HG03139 (cell line): ENCODE data around the gene MBTD1.
"Not testable (repeated sequence)": the region's sequence is repeated elsewhere in the genome, so short reads cannot be mapped to it uniquely, and the experiment has no call there.

Experiments used
- ATAC-seq: cut with Tn5 transposase; IDR thresholded peaks from one replicate; pipeline ENCODE4 v1.9.1; 2021; ENCODE audit not compliant: unreplicated experiment

Gene MBTD1

GRCh38 chr17:51256101-51256500 lies 3.7 kb downstream of the MBTD1 start:
- ATAC-seq: no peak

GRCh38 chr17:51255673-51256072 lies 4.2 kb downstream of the MBTD1 start:
- no peak for ATAC-seq

GRCh38 chr17:51251010-51251409 lies 8.8 kb downstream of the MBTD1 start:
- no peak for ATAC-seq

GRCh38 chr17:51250314-51250840 lies 9.5 kb downstream of the MBTD1 start:
- no peak for ATAC-seq

GRCh38 chr17:51245535-51245934 lies 14.3 kb downstream of the MBTD1 start:
- no peak for ATAC-seq

GRCh38 chr17:51244041-51244440 lies 15.8 kb downstream of the MBTD1 start:
- no peak for ATAC-seq

- ATAC-seq: no peak
These were observed 19.6 kb downstream of the MBTD1 start for GRCh38 chr17:51240275-51240674.

GRCh38 chr17:51238255-51238887 lies 21.5 kb downstream of the MBTD1 start:
- ATAC-seq: peak; percentile 53

- ATAC-seq: no peak
These were observed 25.7 kb downstream of the MBTD1 start for GRCh38 chr17:51234162-51234561.

GRCh38 chr17:51231999-51232398 lies 27.9 kb downstream of the MBTD1 start:
- ATAC-seq: no peak

GRCh38 chr17:51230306-51230705 lies 29.5 kb downstream of the MBTD1 start:
- ATAC-seq: no peak

GRCh38 chr17:51229889-51230288 lies 30.0 kb downstream of the MBTD1 start:
- ATAC-seq: no peak

- no peak for ATAC-seq
These were observed 31.7 kb downstream of the MBTD1 start for GRCh38 chr17:51228161-51228560.

- ATAC-seq: not testable (repeated sequence)
These were observed 34.3 kb downstream of the MBTD1 start for GRCh38 chr17:51225523-51225922.

GRCh38 chr17:51224402-51225262 lies 35.2 kb downstream of the MBTD1 start:
- no peak for ATAC-seq

- ATAC-seq: no peak
These were observed 38.5 kb downstream of the MBTD1 start for GRCh38 chr17:51221322-51221721.

- ATAC-seq: no peak
These were observed 41.9 kb downstream of the MBTD1 start for GRCh38 chr17:51217946-51218345.

GRCh38 chr17:51214920-51215319 lies 44.9 kb downstream of the MBTD1 start:
- ATAC-seq: no peak

- no peak for ATAC-seq
These were observed 56.0 kb downstream of the MBTD1 start for GRCh38 chr17:51203838-51204237.

GRCh38 chr17:51200846-51201245 lies 59.0 kb downstream of the MBTD1 start:
- no peak for ATAC-seq

- no peak for ATAC-seq
These were observed 59.6 kb downstream of the MBTD1 start for GRCh38 chr17:51200295-51200694.

GRCh38 chr17:51197754-51198153 lies 62.1 kb downstream of the MBTD1 start:
- no peak for ATAC-seq
